Transverse colon (tissue), 4 donors: ENCODE measurements around the gene MRPL34. TPM values are rescaled to one million over a fixed set of nuclear protein-coding genes. Genes with fewer than 3 reads are reported as not detected.
A peak's percentile ranks its signal among the peaks of the same experiment; 100 is the strongest.
"Not testable (repeated sequence)": the region's sequence is repeated elsewhere in the genome, so short reads cannot be mapped to it uniquely, and the experiment has no call there.

Source experiments
- DNase-seq: peaks from one replicate; pipeline ENCODE4 v3.0.0-alpha.2; 2019
- H3K27ac ChIP-seq, 4 donors: fragments of 200-600 bp; sonication (generic); 2 replicates each; pipeline ENCODE4 v1.5.1; 2016 to 2018; ENCODE audit warnings: inconsistent platforms in 4 of 4
- H3K27me3 ChIP-seq: fragments of 200-600 bp; sonication (generic); 2 replicates; pipeline ENCODE4 v1.5.1; 2017; ENCODE audit warnings: inconsistent platforms
- H3K36me3 ChIP-seq, 4 donors: fragments of 200-600 bp; sonication (generic); 2 replicates each; pipeline ENCODE4 v1.5.1; 2017 to 2019; ENCODE audit warnings: inconsistent platforms in 4 of 4
- H3K4me1 ChIP-seq, 4 donors: fragments of 200-600 bp; sonication (generic); 2 replicates each; pipeline ENCODE4 v1.5.1; 2017 to 2020; ENCODE audit warnings: inconsistent platforms in 4 of 4
- H3K4me3 ChIP-seq, 4 donors: fragments of 200-600 bp; sonication (generic); 1 replicate in 1 of 4; 2 replicates in 3 of 4; pipeline versions ENCODE4 v1.5.1 to v1.6.1; 2017 to 2019; ENCODE audit warnings: inconsistent platforms in 4 of 4
- H3K9me3 ChIP-seq, 2 donors: fragments of 200-600 bp; sonication (generic); 2 replicates each; pipeline ENCODE4 v1.5.1; 2017 to 2019; ENCODE audit warnings: inconsistent platforms in 2 of 2
- CTCF ChIP-seq, 5 experiments: fragments of 200-600 bp in 3 of 5; fragments of 450-650 bp in 2 of 5; sonication (generic) in 3 of 5; IDR thresholded peaks; 1 replicate in 2 of 5; 2 replicates in 3 of 5; pipeline ENCODE4 v1.5.1; 2016 to 2017; ENCODE audit warnings: antibody characterized with exemption in 5 of 5, inconsistent platforms in 3 of 5, mild to moderate bottlenecking in 2 of 5, moderate library complexity in 1 of 5
- EP300 ChIP-seq: sonication (generic); formaldehyde crosslinking; IDR thresholded peaks from one replicate; pipeline ENCODE4 v1.6.1; 2017; ENCODE audit warnings: antibody characterized with exemption, low read depth
- POLR2A ChIP-seq: fragments of 450-650 bp; IDR thresholded peaks from one replicate; pipeline ENCODE4 v1.6.1; 2016; ENCODE audit warnings: antibody characterized with exemption, mild to moderate bottlenecking, moderate library complexity
- POLR2AphosphoS5 ChIP-seq, 3 donors: sonication (generic); formaldehyde crosslinking; IDR thresholded peaks; one replicate each; pipeline ENCODE4 v1.6.1; 2016; ENCODE audit warnings: antibody characterized with exemption in 3 of 3
- WGBS, 2 donors: methylation state at CpG; one replicate each; pipeline ENCODE4 v1.1.5; 2018; ENCODE audit warnings: low coverage in 1 of 2; 5-methylcytosine and 5-hydroxymethylcytosine counted together
- in situ Hi-C, 4 donors: fragments of 200-750 bp; cut with MboI; loops; one replicate each; pipeline versions ENCODE4 v1.15.0 to v1.15.1; 2017; ENCODE audit warnings: low sequenced_read_pairs in 3 of 4, low pct_ligation_motif_present in 1 of 4, low pct_unique_long_range_greater_than_20kb in 1 of 4
- intact Hi-C: fragments of 100-400 bp; cut with DNase I; formaldehyde crosslinking; loops from one replicate; pipeline ENCODE4 v1.15.1; 2023; ENCODE audit warnings: low total_unique reads
- total RNA-seq, 4 donors: library from RNA; depleted of rRNA; stranded (reverse); fragments of >200 nt; gene quantifications; one replicate each; pipeline ENCODE4 v1.1.0, GENCODE V29; 2016

MRPL34 gene
- total RNA-seq, 4 donors from 2014 or later: 243 to 390 (median 272) TPM

DNA sequence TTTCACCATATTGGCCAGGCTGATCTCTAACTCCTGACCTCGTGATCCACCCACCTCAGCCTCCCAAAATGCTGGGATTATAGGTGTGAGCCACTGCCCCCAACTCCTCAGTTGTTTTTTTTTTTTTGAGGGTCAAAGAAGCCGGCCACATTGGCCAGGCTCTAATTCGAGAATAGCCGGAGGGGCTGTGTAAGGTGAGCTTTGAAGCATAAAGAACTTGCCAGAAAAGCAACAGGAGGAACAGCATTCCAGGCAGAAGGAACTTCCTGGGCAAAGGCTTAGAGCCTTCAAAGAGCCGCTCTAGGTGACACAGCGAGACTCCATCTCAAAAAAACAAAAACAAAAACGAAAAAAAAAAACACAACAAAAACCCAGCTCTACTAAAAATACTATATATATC lies 39.6 kb upstream of the MRPL34 start:
- DNase-seq: no peak

GRCh38 chr19:17266589-17266974 lies 39.1 kb upstream of the MRPL34 start:
- whole genome bisulfite sequencing, 2 donors: 72% methylated on average over 12 of the region's 12 CpGs; no CpG with 5 or more reads in 1 of the 2 donors
- in situ Hi-C loops (no loop called here), intact Hi-C loops (no loop called here)
- no peak for DNase-seq
- Histone ChIP-seq H3K4me1 (peaks cover 8 to 18% (median 12%) of the 10 kb centered on the region in 4 donors), H3K36me3 (peaks cover 0 to 12% (median 3%) of the 10 kb centered on the region in 4 donors), H3K9me3 (no peaks in the 10 kb centered on the region), H3K4me3 (no peak overlapping the region), H3K27ac (peak overlapping the region; percentile 72 to 86 (median 84)), H3K27me3 (no peaks in the 10 kb centered on the region)
- TF ChIP-seq POLR2AphosphoS5 (IDR thresholded peaks at IDR 0.05) (no peak), CTCF (IDR thresholded peaks at IDR 0.05) (no peak), POLR2A (no peak), EP300 (no peak)

More for the DNA sequence above, 39.6 kb upstream of the MRPL34 start:
- WGBS, 2 donors: 86 to 90% methylated on average over 7 of the region's 7 CpGs
- in situ Hi-C loops (no loop called here), intact Hi-C loops (no loop called here)
- H3K4me3 ChIP-seq: no peak overlapping the region
- no peak for TF ChIP-seq CTCF (IDR thresholded peaks at IDR 0.05)
- no peak for TF ChIP-seq POLR2AphosphoS5 (IDR thresholded peaks at IDR 0.05)
- no peak for TF ChIP-seq POLR2A
- TF ChIP-seq EP300: no peak
- H3K27ac ChIP-seq: peak overlapping the region in 3 of 4 donors; percentile 72 to 86 (median 86)
- H3K27me3 ChIP-seq: no peaks in the 10 kb centered on the region
- no peaks in the 10 kb centered on the region for H3K9me3 ChIP-seq
- peaks cover 0 to 8% (median 2%) of the 10 kb centered on the region in 4 donors for H3K36me3 ChIP-seq
- peaks cover 8 to 18% (median 12%) of the 10 kb centered on the region in 4 donors for H3K4me1 ChIP-seq

GRCh38 chr19:17266975-17267788 lies 38.5 kb upstream of the MRPL34 start, which contains the start of gene BABAM1:
TSS of gene BABAM1 (plus strand) at chr19:17267443. CDS start at chr19:17268807, 1,364 bp downstream.
- TF ChIP-seq CTCF (IDR thresholded peaks at IDR 0.05) (no peak), POLR2AphosphoS5 (IDR thresholded peaks at IDR 0.05) (peak; percentile 59 to 63 (median 62)), EP300 (no peak), POLR2A (peak; percentile 32)
- in situ Hi-C loops: no loop called here
- H3K4me3 ChIP-seq: peak within 1 kb of the TSS; percentile 63 to 94 (median 82)
- no peaks in the 10 kb centered on the region for H3K9me3 ChIP-seq
- H3K27ac ChIP-seq: peak within 1 kb of the TSS; percentile 82 to 86 (median 84)
- no peaks in the 10 kb centered on the region for H3K27me3 ChIP-seq
- intact Hi-C loops: no loop called here
- peaks cover 8 to 18% (median 12%) of the 10 kb centered on the region in 4 donors for H3K4me1 ChIP-seq
- peak; percentile 97 for DNase-seq
- 1 to 4% methylated on average over 9 to 27 of the region's 27 CpGs for WGBS, 2 donors
- H3K36me3 ChIP-seq: peaks cover 0 to 13% (median 3%) of the 10 kb centered on the region in 4 donors

- in situ Hi-C loops (no loop called here), intact Hi-C loops (no loop called here)
- Histone ChIP-seq H3K9me3 (no peaks in the 10 kb centered on the region), H3K4me1 (peaks cover 8 to 18% (median 12%) of the 10 kb centered on the region in 4 donors), H3K27ac (no peak overlapping the region), H3K27me3 (no peaks in the 10 kb centered on the region), H3K4me3 (no peak overlapping the region), H3K36me3 (peaks cover 0 to 26% (median 3%) of the 10 kb centered on the region in 4 donors)
- no peak for TF ChIP-seq POLR2A
- no peak for TF ChIP-seq EP300
- TF ChIP-seq CTCF (IDR thresholded peaks at IDR 0.05): no peak
- TF ChIP-seq POLR2AphosphoS5 (IDR thresholded peaks at IDR 0.05): no peak
- no peak for DNase-seq
- WGBS, 2 donors: 91% methylated on average over 13 of the region's 13 CpGs; no CpG with 5 or more reads in 1 of the 2 donors
Measured at GRCh38 chr19:17268754-17269153, 36.9 kb upstream of the MRPL34 start.

GRCh38 chr19:17274892-17275291 lies 30.8 kb upstream of the MRPL34 start:
- peaks cover 0 to 39% (median 9%) of the 10 kb centered on the region in 4 donors for H3K36me3 ChIP-seq
- DNase-seq, intact Hi-C loops, H3K4me1 ChIP-seq, H3K27me3 ChIP-seq, H3K9me3 ChIP-seq, H3K4me3 ChIP-seq, H3K27ac ChIP-seq: not testable (repeated sequence)
- 92 to 95% methylated on average over 3 of the region's 3 CpGs for WGBS, 2 donors
- in situ Hi-C loops: loop anchor here in 2 of 4 donors (25.0 kb wide), 2 partner anchors 213 to 513 kb away; no protein-coding TSS in a partner anchor
